ENCODE data around the gene ELL2.
"Not testable (repeated sequence)": the region's sequence is repeated elsewhere in the genome, so short reads cannot be mapped to it uniquely, and the experiment has no call there.

ELL2 gene

DNA sequence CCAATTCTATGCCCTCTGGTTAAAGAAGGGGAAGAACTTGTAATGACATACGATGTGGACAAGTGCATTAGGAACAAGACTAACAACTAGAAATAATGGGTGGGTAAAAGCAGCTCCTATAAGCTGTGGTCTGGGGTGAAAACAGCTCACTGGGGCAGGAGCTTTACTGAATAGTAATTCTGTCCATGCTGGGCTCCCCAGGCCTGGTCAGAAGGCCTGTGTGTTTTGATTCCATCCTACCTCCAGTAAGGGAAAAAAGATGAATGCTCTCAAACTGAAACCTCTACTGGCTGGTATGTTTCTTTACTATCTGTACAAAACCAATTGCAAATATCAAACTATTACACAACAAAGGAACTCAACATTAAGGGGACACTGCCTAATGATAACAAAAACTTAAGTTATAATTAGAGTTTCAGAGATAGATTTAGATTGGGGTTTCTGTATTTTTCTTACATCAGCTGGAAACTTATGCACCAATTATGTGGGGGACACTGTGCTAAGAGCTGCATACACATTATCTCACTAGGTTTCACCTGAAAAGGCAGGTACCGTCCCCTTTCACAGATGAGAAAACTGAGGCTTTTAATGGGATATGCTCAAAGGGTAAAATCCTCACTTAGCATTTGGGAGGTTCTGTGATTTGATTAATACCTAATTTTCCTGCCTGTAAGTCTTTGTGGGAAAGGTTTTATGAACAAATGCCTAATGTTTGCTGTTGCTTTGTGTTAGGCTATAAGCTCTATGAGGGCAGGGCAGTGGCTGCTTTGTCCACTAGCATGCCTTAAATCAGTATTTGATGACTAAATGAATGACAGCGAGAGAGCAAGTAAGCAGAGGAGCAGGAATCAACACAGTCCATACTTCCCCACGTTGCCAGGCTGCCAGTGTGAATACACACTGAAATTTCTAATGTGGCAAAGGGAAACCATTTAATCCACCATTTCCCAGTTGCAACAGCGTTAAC, 53.6 kb downstream of the ELL2 start:
- H3K36me3 ChIP-seq (ENCODE audit: control insufficient read depth, insufficient read depth, low read length): no peaks in the 10 kb centered on the region
- no peak overlapping the region for H3K4me2 ChIP-seq (ENCODE audit: low read length)
- H3K9me3 ChIP-seq (ENCODE audit: control insufficient read depth, low read length): no peaks in the 10 kb centered on the region
- no peak overlapping the region for H3K9ac ChIP-seq
- no peaks in the 10 kb centered on the region for H3K79me2 ChIP-seq
- TF ChIP-seq, protein P1, sequence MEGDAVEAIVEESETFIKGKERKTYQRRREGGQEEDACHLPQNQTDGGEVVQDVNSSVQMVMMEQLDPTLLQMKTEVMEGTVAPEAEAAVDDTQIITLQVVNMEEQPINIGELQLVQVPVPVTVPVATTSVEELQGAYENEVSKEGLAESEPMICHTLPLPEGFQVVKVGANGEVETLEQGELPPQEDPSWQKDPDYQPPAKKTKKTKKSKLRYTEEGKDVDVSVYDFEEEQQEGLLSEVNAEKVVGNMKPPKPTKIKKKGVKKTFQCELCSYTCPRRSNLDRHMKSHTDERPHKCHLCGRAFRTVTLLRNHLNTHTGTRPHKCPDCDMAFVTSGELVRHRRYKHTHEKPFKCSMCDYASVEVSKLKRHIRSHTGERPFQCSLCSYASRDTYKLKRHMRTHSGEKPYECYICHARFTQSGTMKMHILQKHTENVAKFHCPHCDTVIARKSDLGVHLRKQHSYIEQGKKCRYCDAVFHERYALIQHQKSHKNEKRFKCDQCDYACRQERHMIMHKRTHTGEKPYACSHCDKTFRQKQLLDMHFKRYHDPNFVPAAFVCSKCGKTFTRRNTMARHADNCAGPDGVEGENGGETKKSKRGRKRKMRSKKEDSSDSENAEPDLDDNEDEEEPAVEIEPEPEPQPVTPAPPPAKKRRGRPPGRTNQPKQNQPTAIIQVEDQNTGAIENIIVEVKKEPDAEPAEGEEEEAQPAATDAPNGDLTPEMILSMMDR (IDR thresholded peaks at IDR 0.05): no peak
- peaks cover 2% of the 10 kb centered on the region for H3K4me1 ChIP-seq
- H2AFZ ChIP-seq: no peak overlapping the region
- no peaks in the 10 kb centered on the region for H3K27me3 ChIP-seq (ENCODE audit: control insufficient read depth, insufficient read depth, low read length)
- H3K27ac ChIP-seq: no peak overlapping the region
- no peak overlapping the region for H3K4me3 ChIP-seq (ENCODE audit: low read depth, low read length)

DNA sequence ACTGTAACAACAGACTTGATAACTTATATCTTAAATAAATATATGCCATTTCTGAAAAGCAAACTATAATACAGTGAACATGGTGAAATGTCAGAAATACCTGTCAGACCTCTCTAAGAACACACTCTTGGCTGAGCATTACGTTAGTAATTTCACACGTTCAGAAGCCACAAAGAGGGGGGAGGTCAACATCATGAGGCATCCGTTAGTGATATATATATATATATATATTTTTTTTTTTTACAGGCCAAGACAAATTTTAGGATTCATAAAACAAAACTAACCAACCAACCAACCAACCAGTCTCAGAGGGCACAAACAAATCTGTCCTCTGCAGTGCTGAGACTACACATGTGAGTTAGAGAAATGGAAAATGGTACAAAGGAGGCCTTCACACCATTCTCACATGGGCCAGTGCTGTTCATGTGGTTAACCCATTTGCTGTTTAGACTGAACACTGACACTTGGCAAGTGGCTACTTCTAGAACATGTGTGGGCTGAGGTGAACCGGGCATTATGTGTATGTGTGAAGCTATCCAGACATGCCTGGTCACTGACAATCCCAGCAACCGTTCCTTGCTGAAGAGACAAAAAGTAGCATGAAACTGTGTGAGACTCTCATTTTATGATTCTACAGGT, 54.5 kb downstream of the ELL2 start:
- TF ChIP-seq, protein P1 (IDR thresholded peaks at IDR 0.05): no peak
- H3K9ac ChIP-seq: no peak overlapping the region
- peaks cover 2% of the 10 kb centered on the region for H3K4me1 ChIP-seq

DNA sequence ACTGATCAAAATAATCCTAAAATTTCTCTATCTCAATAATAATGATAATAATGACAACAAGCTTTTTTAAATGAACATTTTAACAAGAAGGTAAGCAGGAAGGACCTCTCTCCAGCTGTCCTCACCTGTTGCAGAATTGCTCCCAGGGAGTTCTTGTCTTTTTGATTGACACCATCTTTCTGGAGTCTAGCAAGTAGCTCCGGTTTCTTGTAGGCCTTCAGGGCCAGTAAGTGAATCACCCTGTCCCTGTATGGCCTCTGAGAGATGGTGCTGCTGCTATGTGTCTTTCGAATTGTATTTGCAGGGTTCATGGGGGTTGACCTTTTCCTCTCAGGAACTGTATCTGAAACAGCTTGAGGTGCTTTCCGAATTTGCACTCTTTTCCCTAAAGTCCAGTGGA, 55.3 kb downstream of the ELL2 start:
- not testable (repeated sequence) for H3K4me2 ChIP-seq (ENCODE audit: low read length); H3K4me3 ChIP-seq (ENCODE audit: low read depth, low read length); H3K27me3 ChIP-seq (ENCODE audit: control insufficient read depth, insufficient read depth, low read length); H3K4me1 ChIP-seq; H3K9me3 ChIP-seq (ENCODE audit: control insufficient read depth, low read length); H2AFZ ChIP-seq; H3K9ac ChIP-seq; H3K79me2 ChIP-seq; H3K27ac ChIP-seq; H3K36me3 ChIP-seq (ENCODE audit: control insufficient read depth, insufficient read depth, low read length)

More for the DNA sequence above, 54.5 kb downstream of the ELL2 start:
- Histone ChIP-seq H3K27ac (no peak overlapping the region), H2AFZ (no peak overlapping the region), H3K9me3 (ENCODE audit: control insufficient read depth, low read length) (no peaks in the 10 kb centered on the region), H3K27me3 (ENCODE audit: control insufficient read depth, insufficient read depth, low read length) (no peaks in the 10 kb centered on the region), H3K4me3 (ENCODE audit: low read depth, low read length) (no peak overlapping the region), H3K4me2 (ENCODE audit: low read length) (no peak overlapping the region), H3K79me2 (no peaks in the 10 kb centered on the region), H3K36me3 (ENCODE audit: control insufficient read depth, insufficient read depth, low read length) (no peaks in the 10 kb centered on the region)

DNA sequence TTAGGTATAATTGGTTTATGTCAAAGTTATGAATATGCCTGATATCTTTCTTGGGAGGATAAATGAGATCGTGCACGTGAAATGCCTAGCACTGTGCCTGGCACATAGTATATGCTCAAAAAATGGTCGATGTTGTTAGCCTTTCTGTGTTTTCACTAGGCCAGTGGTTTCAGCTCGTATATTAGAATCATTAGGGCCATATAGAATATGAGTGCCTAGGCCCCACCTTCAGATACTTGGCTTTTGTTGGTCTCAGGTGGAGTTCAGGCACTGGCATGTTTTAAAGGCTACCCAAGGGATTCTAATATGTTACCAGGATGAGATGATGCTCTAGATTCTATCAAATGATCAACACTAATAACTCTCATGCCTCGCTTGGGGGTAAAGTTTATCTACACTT, 56.8 kb downstream of the ELL2 start:
- H2AFZ ChIP-seq: no peak overlapping the region
- H3K27me3 ChIP-seq (ENCODE audit: control insufficient read depth, insufficient read depth, low read length): no peaks in the 10 kb centered on the region
- no peaks in the 10 kb centered on the region for H3K36me3 ChIP-seq (ENCODE audit: control insufficient read depth, insufficient read depth, low read length)
- no peak overlapping the region for H3K4me3 ChIP-seq (ENCODE audit: low read depth, low read length)
- peaks cover 9% of the 10 kb centered on the region for H3K4me1 ChIP-seq
- TF ChIP-seq, protein P1 (IDR thresholded peaks at IDR 0.05): no peak
- H3K9me3 ChIP-seq (ENCODE audit: control insufficient read depth, low read length): no peaks in the 10 kb centered on the region
- H3K9ac ChIP-seq: no peak overlapping the region
- H3K4me2 ChIP-seq (ENCODE audit: low read length): no peak overlapping the region
- no peak overlapping the region for H3K27ac ChIP-seq
- no peaks in the 10 kb centered on the region for H3K79me2 ChIP-seq

DNA sequence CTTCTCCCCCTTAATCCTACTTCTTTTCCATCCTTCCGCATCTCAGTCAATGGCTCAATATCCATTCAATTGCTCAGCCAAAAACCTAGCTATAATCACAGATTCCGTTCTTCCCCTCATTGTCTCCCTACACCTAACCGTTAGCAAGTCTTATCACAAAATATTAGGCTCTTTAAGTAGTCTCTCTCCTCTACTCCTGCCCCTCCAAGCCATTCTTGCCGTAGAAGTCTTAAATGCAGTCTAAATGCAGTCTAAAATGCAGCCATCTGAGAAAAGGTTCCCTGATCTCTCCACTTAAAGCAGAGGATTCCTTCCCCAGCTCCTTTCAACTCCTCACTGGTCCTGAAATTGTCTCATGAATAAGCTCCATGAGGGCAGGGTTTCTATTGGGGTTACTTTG, 57.8 kb downstream of the ELL2 start:
- Histone ChIP-seq H3K27me3 (ENCODE audit: control insufficient read depth, insufficient read depth, low read length) (no peaks in the 10 kb centered on the region), H3K4me3 (ENCODE audit: low read depth, low read length) (no peak overlapping the region), H3K4me1 (peaks cover 11% of the 10 kb centered on the region), H3K9ac (no peak overlapping the region), H2AFZ (no peak overlapping the region), H3K4me2 (ENCODE audit: low read length) (no peak overlapping the region), H3K27ac (no peak overlapping the region), H3K9me3 (ENCODE audit: control insufficient read depth, low read length) (no peaks in the 10 kb centered on the region), H3K36me3 (ENCODE audit: control insufficient read depth, insufficient read depth, low read length) (no peaks in the 10 kb centered on the region), H3K79me2 (no peaks in the 10 kb centered on the region)
- TF ChIP-seq, protein P1 (IDR thresholded peaks at IDR 0.05): no peak

All from parathyroid adenoma (tissue), 2 donors.